ENCODE results near the gene FBXL3. TPM values are rescaled to one million over a fixed set of nuclear protein-coding genes. Genes with fewer than 3 reads are reported as not detected.

Gene FBXL3
- total and polyA plus RNA-seq, 2 experiments from 2014 or later, result 9.3 to 29.4 TPM

DNA sequence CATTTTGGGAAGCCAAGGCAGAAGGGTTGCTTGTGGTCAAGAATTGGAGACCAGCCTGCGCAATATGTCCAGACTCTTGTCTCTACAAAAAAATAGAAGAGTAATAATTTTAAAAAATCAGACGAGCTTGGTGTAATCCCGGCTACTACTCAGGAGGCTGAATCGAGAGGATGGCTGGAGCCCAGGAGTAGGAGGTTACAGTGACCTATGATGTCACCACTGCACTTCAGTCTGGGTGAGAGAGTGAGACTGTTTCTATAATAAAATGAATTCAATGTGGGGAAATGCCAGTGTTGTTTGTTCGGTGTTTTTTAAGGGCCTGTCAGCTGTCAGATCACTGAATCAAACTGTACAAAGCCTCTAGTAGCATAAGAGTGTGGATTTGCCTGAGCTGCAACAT lies 1.2 kb upstream of the FBXL3 start:
- no peaks in the 10 kb centered on the region for H3K27me3 ChIP-seq
- TF ChIP-seq, protein P1, sequence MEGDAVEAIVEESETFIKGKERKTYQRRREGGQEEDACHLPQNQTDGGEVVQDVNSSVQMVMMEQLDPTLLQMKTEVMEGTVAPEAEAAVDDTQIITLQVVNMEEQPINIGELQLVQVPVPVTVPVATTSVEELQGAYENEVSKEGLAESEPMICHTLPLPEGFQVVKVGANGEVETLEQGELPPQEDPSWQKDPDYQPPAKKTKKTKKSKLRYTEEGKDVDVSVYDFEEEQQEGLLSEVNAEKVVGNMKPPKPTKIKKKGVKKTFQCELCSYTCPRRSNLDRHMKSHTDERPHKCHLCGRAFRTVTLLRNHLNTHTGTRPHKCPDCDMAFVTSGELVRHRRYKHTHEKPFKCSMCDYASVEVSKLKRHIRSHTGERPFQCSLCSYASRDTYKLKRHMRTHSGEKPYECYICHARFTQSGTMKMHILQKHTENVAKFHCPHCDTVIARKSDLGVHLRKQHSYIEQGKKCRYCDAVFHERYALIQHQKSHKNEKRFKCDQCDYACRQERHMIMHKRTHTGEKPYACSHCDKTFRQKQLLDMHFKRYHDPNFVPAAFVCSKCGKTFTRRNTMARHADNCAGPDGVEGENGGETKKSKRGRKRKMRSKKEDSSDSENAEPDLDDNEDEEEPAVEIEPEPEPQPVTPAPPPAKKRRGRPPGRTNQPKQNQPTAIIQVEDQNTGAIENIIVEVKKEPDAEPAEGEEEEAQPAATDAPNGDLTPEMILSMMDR (IDR thresholded peaks at IDR 0.05; ENCODE audit: low read depth, low read length), result no peak
- no peaks in the 10 kb centered on the region for H3K36me3 ChIP-seq
- no peaks in the 10 kb centered on the region for H3K4me1 ChIP-seq (ENCODE audit: low read depth)
- H3K27ac ChIP-seq, result no peak overlapping the region
- no peak overlapping the region for H3K4me3 ChIP-seq
- DNase-seq (ENCODE audit: low read depth in 1 of 2, low spot score in 1 of 2), result peak in 1 of 2 donors; percentile 50
- no peaks in the 10 kb centered on the region for H3K9me3 ChIP-seq (ENCODE audit: low read depth)

DNA sequence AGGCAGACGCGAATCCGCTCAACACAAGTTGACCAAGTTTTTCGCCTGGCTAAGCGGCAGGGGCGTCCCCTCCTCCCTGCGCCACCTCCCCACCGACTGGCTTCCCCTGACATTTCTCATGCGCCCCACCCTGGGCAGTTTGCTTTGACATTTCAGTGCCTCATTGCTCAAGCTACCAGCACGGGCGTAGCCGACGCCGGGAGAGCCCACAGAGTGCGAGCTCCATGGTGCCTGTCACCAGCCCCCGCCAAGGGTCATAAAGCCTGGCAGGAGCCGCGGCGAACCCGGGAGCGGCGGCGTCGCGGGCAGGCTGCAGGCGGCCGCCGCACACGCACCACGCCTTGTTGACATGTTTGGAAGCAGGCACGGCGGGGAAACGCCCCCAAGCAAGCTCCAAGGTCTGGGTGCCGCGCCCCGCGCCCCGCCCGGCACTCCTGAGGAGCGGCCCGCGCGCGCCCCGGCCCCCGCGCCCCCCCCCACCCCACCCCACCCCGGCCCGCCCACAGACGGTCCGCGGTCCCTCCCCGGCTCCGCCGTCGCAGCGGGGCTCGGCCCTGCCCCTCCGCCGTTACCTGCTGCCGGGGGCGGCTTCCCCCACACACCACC lies 601 bp downstream of the FBXL3 start:
- Histone ChIP-seq H3K4me3 (peak overlapping the region; percentile 100), H3K9me3 (ENCODE audit: low read depth) (no peaks in the 10 kb centered on the region), H3K4me1 (ENCODE audit: low read depth) (no peaks in the 10 kb centered on the region), H3K36me3 (peaks cover under 1% of the 10 kb centered on the region), H3K27ac (peak overlapping the region; percentile 97), H3K27me3 (no peaks in the 10 kb centered on the region)
- TF ChIP-seq, protein P1 (IDR thresholded peaks at IDR 0.05; ENCODE audit: low read depth, low read length), result no peak
- DNase-seq (ENCODE audit: low read depth in 1 of 2, low spot score in 1 of 2), result peak; percentile 68 to 86

DNA sequence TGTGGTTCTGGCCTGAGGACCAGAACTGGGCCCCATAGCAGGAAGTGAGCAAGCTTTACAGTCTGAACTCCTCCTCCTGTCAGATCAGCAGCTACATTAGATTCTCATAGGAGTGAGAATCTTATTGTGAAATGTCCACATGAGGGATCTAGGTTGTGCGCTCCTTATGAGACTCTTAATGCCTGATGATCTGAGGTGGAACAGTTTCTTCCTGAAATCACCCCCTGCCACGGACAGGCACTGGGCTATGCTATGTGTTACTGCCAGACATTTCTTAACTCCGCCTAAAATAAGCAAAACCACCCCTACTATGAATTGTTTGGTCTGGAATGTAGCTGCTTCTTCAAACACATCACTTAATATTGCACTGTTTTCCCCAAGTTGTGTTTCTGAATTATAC lies 4.6 kb downstream of the FBXL3 start:
- TF ChIP-seq, protein P1 (IDR thresholded peaks at IDR 0.05; ENCODE audit: low read depth, low read length), result no peak
- peak in 1 of 2 donors; percentile 54 for DNase-seq (ENCODE audit: low read depth in 1 of 2, low spot score in 1 of 2)
- peaks cover 7% of the 10 kb centered on the region for H3K36me3 ChIP-seq
- H3K4me3 ChIP-seq, result no peak overlapping the region
- no peaks in the 10 kb centered on the region for H3K9me3 ChIP-seq (ENCODE audit: low read depth)
- H3K27me3 ChIP-seq, result no peaks in the 10 kb centered on the region
- no peak overlapping the region for H3K27ac ChIP-seq
- no peaks in the 10 kb centered on the region for H3K4me1 ChIP-seq (ENCODE audit: low read depth)

GRCh38 chr13:77019756-77020155 lies 7.2 kb downstream of the FBXL3 start:
- TF ChIP-seq, protein P1 (IDR thresholded peaks at IDR 0.05; ENCODE audit: low read depth, low read length), result no peak
- H3K4me3 ChIP-seq, result no peak overlapping the region
- H3K4me1 ChIP-seq (ENCODE audit: low read depth), result no peaks in the 10 kb centered on the region
- H3K27ac ChIP-seq, result no peak overlapping the region
- DNase-seq (ENCODE audit: low read depth in 1 of 2, low spot score in 1 of 2), result no peak
- H3K36me3 ChIP-seq, result peaks cover 27% of the 10 kb centered on the region
- no peaks in the 10 kb centered on the region for H3K27me3 ChIP-seq
- H3K9me3 ChIP-seq (ENCODE audit: low read depth), result no peaks in the 10 kb centered on the region

DNA sequence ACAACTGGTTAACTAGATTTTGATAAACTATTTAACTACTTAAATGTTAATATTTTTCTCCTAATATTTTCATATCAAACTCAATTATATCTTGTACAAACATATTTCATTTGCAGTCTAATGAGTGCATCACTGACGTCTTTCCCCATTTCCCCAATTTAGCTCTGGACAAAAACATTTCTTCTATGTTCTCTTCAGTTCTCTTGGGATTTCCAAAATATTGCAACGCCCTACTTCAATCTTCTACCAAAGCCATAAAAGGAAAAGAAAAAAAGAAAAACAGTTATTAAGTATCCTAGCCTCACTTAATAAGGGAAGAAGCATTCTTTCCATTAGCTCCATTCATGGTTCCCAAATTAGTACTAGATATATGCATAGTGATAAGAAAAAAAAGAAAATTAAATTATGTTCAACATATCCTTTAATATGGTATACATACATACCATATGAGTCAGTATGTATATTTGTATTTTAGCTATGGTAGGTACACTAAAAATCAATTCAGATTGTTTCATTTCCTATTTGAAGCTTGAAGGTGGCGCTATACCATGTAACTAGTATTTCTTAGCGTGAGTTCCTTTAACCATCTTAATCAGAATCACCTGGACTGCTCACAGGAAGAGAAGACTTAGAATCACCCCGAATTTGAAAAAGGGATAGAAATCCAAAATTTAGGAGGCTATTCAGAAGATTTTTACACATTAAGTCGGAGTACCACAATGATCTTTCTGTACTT lies 9.9 kb downstream of the FBXL3 start:
- H3K27ac ChIP-seq, result no peak overlapping the region
- DNase-seq (ENCODE audit: low read depth in 1 of 2, low spot score in 1 of 2), result no peak
- TF ChIP-seq, protein P1 (IDR thresholded peaks at IDR 0.05; ENCODE audit: low read depth, low read length), result no peak
- H3K4me1 ChIP-seq (ENCODE audit: low read depth), result no peaks in the 10 kb centered on the region
- H3K27me3 ChIP-seq, result no peaks in the 10 kb centered on the region
- peaks cover 45% of the 10 kb centered on the region for H3K36me3 ChIP-seq
- no peaks in the 10 kb centered on the region for H3K9me3 ChIP-seq (ENCODE audit: low read depth)
- H3K4me3 ChIP-seq, result no peak overlapping the region

Measured in cardiac muscle cell (in vitro differentiated cells and primary cell).